ENCODE data around the gene NCAPH2.

Gene NCAPH2

DNA sequence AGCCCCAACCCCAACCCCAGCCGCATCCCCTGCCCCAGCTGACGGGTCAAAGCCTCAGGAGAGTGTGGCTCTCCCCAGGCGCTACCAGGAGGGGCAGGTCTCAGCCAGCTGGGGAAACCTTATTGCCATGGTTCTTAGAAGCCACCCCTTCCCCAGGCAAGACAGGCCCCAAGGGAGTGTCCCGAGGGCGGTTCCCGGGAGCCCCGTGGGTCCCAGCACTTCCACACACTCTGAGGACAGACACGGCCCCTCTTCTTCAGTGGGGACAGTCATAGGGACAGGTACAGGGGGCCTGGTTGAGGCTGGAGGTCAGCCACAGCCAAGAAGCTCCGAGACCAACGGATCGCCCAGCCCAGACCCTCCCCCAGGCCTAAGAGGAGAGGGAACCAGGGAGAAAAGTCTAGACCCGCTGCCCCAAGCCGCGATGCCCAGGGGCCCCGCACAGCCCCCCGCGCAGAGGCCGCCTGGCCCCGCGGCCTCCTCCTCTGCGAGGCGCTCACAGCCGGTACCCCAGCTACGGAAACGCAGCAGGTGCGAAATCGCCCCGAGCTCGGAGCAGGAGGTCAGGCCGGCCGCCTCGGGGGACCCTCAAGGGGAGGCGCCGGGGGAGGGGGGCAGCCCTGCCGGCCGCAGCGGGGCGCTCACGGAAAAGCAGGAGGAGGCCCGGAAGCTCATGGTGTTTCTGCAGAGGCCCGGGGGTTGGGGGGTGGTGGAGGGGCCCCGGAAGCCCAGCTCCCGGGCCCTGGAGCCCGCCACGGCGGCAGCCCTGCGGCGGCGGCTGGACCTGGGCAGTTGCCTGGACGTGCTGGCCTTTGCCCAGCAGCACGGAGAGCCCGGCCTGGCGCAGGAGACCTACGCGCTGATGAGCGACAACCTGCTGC, 40.3 kb downstream of the NCAPH2 start:
- DNase-seq (ENCODE audit: low read depth in 2 of 2), result no peak

- DNase-seq (ENCODE audit: low read depth in 2 of 2), result no peak
Observed at GRCh38 chr22:50548921-50549790, 41.1 kb downstream of the NCAPH2 start.

DNA sequence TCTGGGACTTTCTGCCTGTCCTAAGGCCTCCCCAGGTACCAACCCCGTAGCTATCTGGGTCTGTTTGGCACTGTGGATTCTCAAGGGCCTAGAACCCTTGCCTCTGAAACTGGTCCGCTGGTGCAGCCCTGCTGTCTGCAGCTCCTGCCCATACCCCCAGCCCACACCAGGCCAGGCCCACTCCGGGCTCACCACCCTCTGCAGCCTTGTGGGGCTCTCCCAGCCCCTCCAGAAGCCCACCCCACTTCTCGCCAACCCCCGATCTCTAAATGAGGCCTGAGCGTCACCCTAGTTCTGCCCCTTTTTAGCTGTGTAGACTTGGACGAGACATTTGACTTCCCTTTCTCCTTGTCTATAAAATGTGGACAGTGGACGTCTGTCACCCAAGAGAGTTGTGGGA, 42.4 kb downstream of the NCAPH2 start:
- no peak for DNase-seq (ENCODE audit: low read depth in 2 of 2)

GRCh38 chr22:50551160-50551752, 43.2 kb downstream of the NCAPH2 start:
- DNase-seq (ENCODE audit: low read depth in 2 of 2), result no peak

DNA sequence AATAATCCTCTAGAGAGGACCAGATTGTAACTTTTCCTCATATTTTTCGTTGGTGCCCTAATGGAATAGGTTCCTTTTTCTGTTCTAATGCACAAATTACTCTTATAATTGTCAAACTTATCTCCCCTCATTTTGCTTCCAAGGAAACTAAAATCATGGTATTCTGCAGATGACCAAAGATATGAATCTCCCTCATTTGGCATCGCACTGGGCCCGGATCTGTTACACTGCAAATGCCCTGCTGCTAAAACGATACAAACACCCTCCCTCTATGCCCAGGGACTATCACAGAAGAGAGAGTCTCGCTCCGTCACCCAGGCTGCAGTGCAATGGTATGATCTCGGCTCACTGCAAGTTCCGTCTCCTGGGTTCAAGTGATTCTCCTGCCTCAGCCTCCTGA, 45.3 kb downstream of the NCAPH2 start:
- DNase-seq (ENCODE audit: low read depth in 2 of 2), result no peak

DNA sequence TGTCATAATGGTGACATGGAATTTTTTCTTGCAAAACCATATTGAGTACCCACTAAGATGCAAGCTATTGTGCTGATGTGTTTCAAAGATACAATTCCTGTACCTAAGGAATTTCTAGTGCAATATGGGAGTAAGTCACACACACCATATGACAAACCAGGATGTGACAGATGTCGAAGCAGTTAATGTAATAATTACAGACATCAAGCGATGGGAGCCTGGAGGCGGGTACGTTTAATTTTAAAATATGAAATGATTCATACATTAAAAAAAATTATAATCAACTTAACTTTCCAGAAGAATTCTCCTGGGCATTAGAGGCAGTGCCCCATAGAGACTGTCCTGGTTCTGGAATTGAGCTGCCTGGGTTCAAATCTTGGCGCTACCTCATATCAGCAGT, 48.7 kb downstream of the NCAPH2 start:
- DNase-seq (ENCODE audit: low read depth in 2 of 2), result no peak

DNA sequence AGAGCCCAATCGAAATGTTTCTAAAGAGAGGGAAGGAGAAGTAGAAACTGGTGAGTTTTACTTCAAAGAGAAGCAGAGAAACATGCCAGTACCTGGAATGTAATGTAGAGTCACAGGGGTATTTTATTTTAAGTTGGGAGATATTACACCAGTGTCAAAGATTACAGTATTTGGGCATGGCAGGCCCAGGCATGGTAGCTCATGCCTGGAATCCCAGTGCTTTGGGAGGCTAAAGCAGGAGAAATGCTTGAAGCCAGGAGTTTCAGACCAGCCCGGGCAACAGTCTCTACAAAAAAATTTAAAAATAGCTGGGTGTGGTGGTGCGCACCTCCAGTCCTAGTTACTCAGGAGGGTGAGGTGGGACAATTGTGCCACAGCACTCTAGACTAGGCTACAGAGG, 52.0 kb downstream of the NCAPH2 start:
- no peak for DNase-seq (ENCODE audit: low read depth in 2 of 2)

DNA sequence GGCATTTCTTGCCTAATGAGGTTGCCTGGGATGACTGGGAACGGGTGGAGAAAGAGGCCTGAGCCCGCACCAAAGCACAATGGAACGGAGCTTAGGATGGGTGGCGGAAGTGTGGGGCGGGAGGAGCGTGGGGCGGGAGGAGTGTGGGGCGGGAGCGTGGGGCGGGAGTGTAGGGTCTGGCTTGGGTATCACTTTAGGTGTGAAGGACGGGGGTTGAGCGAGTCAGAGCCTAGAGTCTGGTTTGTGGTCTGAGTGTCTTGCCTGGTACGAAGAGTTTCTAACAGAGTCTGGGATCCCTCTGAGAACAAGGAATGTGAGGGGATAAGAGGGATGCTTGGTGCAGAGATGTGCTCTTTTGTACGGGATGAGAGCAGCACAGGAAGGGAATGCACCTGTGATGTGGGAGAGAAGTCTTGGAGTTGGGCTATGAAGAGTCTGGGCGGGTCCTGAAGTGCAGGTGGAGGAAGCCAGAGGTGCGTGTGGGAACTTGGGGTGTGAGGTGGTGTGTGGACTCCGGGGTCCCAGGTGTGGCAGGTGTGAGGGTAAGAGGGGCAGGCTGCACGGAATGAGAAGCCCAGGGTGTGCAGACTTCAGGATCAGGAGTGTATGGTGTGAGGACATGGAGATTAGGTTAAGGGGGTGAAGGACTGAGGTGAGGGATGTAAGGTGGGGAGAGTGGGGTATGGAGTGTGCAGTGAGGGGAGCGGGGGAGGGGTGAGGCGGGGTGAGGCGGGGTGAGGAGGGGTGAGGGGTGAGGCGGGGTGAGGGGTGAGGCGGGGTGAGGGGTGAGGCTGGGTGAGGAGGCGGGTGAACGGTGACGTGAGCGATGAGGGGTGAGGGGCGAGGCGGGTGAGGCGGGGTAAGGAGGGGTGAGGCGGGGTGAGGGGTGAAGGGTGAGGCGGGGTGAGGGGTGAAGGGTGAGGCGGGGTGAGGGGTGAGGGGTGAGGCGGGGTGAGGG, 53.7 kb downstream of the NCAPH2 start:
- no peak for DNase-seq (ENCODE audit: low read depth in 2 of 2)

GRCh38 chr22:50562523-50563412, 54.7 kb downstream of the NCAPH2 start, which contains the start of gene SYCE3:
SYCE3 (minus strand) TSS chr22:50562919; CDS start chr22:50556405, 6,514 bp downstream.
- DNase-seq (ENCODE audit: low read depth in 2 of 2), result peak; percentile 96 to 97

DNA sequence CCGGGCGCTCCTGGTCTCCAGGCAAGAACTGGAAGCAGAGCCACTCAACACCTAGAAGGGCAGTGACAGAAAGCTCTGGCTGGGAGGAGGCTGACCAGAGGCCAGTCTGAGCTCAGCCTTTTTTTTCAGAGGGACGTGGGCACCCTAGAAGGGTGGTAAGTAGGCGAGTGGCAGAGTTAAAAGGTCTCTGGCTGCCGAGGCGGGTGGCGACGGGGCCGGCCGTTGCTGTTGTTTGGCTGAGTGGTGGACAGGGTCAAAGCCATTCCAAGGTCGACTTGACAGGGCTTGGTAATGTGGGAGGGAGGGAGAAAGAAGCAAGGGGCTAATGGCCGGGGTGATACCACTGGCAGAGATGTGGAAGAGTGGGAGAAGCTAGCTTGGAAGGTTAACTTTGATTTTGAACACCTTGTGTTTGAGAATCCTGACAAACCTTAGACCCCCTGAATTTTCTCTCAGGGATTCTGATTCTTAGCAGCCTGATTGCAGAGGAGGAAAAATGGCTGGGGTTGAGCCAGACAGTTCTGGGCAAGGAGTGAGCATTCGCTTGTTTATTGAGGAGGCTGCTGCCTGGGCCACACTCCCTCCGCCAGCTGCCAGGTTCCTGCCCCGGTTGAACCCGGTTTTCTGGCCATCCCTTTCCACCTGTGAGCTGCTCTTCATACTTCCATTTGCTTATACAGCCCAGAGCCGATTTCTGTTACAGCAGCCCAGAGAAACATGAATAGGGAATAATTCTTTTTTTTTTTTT, 55.6 kb downstream of the NCAPH2 start:
- DNase-seq (ENCODE audit: low read depth in 2 of 2), result no peak

DNA sequence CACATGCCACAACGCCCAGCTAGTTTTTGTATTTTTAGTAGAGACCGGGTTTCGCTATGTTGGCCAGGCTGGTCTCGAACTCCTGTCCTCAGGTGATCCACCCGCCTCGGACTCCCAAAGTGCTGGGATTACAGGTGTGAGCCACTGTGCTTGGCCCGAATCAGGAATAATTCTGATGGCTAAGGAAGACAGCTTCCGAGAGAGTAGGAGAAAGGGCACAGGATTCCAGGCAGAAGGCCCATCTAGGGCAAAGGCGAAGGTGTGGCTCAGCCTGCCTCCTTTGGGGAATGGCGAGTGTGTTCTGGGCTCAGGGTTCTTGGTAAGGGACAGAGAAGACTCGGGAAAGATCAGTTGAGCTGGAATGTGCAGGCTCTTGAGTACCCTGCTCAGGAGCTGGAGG, 56.3 kb downstream of the NCAPH2 start:
- no peak for DNase-seq (ENCODE audit: low read depth in 2 of 2)

GRCh38 chr22:50567721-50568252, 59.8 kb downstream of the NCAPH2 start:
- DNase-seq (ENCODE audit: low read depth in 2 of 2), result no peak

- DNase-seq (ENCODE audit: low read depth in 2 of 2), result no peak
Observed at GRCh38 chr22:50568626-50569025, 60.6 kb downstream of the NCAPH2 start.

- DNase-seq (ENCODE audit: low read depth in 2 of 2), result no peak
Observed at GRCh38 chr22:50569041-50569459, 61.0 kb downstream of the NCAPH2 start.

DNA sequence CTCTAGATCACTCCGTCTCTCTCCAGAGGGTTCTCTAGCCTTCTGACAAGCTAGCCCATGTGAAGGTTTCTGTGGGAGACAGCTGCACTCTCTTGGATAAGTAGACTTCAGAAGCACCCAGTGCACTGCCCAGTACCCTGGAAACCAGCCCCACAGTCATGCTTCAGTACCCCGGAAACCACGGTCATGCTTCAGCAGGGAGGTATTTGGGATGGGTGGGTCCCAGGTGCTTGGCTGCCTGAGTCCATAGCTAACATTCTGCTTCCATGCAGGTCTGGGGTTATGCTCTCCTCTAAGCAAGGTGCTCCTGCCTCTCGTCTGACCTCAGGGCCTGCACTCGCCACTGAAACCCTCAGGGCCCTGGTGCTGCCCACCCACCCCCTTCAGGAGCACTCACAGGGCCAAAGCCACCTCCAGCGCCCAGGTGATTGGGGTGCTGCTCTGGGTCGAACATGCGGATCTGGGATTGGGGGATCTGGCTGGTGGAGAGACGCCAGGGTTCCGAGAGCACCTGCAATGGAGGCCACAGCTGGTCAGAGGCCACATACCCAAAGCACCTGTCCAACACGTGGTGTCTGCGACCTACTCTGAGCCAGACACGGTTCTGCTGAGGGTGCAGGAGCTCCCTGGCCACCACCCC, 62.0 kb downstream of the NCAPH2 start:
- no peak for DNase-seq (ENCODE audit: low read depth in 2 of 2)

- no peak for DNase-seq (ENCODE audit: low read depth in 2 of 2)
Observed at GRCh38 chr22:50570861-50571260, 62.8 kb downstream of the NCAPH2 start.

DNA sequence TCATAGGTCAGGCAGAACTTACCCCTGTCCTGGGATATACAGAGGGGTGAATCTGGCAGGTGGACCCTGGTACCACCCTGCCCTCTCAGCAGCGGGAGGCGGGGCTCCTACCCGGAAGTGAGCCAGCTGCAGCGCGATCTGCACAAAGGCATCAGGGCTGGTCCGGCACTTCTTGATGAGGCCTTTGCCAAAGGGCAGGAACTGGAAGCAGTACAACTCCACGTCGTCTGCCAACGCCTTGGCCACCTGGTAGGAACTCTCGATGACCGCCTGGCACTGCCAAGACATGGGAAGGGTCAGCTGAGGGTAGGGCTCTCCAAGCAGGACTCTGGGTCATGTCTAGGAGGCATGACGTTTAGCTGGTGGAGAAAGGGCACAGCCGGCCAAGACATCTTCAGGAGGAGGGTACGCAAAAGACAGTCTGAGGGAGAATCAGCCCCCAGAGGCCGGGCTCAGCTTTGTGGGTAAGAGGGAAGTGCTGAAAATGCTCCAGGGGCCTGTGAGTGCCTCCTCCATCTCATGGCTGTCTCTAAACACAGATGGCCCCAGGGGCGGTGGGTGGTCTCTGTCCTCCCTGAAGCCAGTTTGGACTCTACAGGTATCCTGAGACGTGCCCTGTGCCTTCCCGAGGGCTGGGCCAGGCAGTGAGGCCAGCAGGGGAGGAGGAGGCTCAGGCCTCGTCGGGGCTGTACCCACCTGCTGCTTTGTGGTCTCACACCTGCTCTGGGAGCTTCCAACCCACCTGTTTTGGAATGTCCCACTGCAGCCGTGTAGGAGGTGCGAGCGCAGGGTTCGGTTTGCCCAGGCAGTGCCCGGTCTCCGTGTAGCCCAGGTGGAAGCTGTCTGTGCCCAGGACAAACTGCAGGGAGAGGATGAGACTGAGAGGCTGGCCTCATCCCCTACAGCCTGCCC, 63.5 kb downstream of the NCAPH2 start:
- no peak for DNase-seq (ENCODE audit: low read depth in 2 of 2)

- DNase-seq (ENCODE audit: low read depth in 2 of 2), result no peak
Observed at GRCh38 chr22:50572965-50573364, 64.9 kb downstream of the NCAPH2 start.

Data from stimulated activated CD8-positive, alpha-beta memory T cell treated with anti-CD3 and anti-CD28 coated beads, Interleukin-2, amount 100 ng/mL, for 48 hours (primary cell).